GM21515 (cell line): ENCODE data around the gene DYNC2H1.
"Not testable (repeated sequence)": the region's sequence is repeated elsewhere in the genome, so short reads cannot be mapped to it uniquely, and the experiment has no call there.

ENCODE experiments used
- ATAC-seq: cut with Tn5 transposase; IDR thresholded peaks from one replicate; pipeline ENCODE4 v1.9.1; 2021; ENCODE audit not compliant: unreplicated experiment

The DYNC2H1 gene

DNA sequence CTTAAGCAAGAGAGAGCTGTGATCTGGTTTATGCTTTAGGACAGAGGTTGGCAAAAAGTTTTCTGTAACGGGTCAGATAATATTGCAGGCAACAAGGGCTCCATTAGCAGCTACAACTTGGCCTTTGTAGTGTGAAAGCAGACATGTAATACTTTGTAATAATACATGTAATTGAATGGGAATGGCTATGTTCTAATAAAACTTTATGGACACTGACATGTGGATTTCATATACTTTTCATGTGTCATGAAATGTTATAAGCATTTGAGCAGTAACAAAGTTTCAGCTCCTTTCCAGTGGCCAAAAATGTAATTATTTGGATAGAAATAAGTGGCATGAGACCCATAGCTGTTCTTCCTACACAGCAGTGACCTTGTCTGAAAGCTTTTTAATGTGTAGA is 3.1 kb downstream of the DYNC2H1 start:
- no peak for ATAC-seq

DNA sequence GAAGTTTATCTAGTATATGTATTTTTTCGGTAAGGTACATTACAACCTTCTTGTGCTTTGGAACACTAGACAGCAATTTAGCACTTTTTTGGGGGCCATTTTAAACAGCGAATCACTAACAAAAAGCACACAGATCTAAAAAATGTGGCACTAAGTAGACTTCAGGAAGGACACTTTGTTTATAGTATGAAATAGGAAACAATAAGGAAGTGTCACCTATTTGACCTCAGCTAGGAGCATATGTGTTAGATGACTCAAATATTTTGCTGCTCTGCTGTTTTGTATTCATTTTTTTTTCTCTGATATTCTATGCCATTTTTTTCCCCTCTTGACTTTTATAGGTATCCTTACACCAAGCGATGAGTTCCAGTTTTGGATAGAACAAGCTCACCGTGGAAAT is 5.6 kb downstream of the DYNC2H1 start:
- no peak for ATAC-seq

GRCh38 chr11:103125462-103125861 is 16.2 kb downstream of the DYNC2H1 start:
- no peak for ATAC-seq

- not testable (repeated sequence) for ATAC-seq
Observed at GRCh38 chr11:103141986-103142385, 32.8 kb downstream of the DYNC2H1 start.

GRCh38 chr11:103147627-103148026 is 38.4 kb downstream of the DYNC2H1 start:
- no peak for ATAC-seq

- no peak for ATAC-seq
Observed at GRCh38 chr11:103157542-103157941, 48.3 kb downstream of the DYNC2H1 start.

DNA sequence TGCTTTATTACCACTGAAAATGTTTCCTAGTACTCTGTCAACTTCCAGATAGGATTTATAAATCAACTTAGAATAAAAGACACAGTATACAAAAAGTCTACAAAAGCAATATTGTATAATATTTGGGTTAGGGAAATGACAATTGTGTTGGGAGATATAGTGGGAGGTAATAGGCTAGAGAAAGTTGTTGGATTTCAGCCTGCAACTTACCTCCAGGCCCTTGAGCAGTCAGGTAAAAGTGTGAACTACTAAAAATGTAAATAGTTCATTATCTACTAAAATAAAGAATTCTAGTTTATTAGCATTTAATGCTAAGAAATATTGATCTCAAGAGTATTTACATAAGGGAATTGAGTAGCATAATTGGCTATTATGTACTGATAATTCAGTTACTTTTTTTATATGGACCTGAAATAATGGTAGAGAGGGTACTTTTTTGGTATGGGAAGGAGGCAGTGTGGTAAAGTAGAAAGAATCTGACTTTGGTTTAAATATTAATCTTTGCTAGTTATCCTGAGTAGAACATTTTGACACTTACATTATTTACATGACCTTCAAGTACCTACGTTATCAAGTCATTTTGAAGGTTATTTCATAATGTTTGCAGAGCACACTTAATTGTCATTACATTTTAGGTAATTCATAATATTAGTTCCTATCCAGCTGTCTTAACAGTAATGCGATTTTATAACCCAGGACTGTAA is 55.0 kb downstream of the DYNC2H1 start:
- no peak for ATAC-seq

- ATAC-seq: no peak
Observed at GRCh38 chr11:103167166-103167565, 57.9 kb downstream of the DYNC2H1 start.

GRCh38 chr11:103170865-103171264 is 61.6 kb downstream of the DYNC2H1 start:
- ATAC-seq: no peak

DNA sequence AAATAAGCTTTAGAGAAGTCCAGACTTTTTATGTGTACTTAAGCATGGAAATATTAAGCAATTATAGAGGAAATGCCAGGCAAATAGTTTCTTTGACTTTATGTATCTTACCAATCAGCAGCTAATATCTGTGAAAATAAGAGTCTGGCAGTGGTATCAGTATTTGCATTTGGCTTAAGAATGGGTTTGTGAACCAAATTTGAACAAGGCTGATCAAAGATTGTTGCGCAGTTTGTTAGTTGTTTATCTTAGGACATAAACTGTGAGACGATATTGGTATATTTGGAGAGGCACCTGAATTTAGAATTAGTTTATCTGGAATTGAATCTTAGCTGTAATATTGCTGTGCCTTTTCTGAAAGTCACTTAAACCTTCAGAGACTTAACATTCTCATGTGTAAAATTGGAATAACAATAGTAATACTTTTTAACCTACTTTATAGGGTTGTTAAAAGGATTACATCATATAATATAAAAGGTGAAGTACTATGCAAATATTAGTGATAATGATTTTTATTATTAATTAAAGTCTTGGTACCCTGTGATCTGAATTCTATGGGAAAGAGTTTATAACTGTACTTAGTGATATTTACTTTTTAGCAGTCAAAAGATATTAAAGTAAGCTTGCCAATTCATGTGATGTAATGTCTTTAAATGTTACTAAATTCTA is 66.4 kb downstream of the DYNC2H1 start:
- ATAC-seq: no peak

- ATAC-seq: no peak
Observed at GRCh38 chr11:103183981-103184611, 74.9 kb downstream of the DYNC2H1 start.

GRCh38 chr11:103202048-103202651 is 92.9 kb downstream of the DYNC2H1 start:
- no peak for ATAC-seq

- ATAC-seq: no peak
Observed at GRCh38 chr11:103210543-103210942, 101.3 kb downstream of the DYNC2H1 start.

DNA sequence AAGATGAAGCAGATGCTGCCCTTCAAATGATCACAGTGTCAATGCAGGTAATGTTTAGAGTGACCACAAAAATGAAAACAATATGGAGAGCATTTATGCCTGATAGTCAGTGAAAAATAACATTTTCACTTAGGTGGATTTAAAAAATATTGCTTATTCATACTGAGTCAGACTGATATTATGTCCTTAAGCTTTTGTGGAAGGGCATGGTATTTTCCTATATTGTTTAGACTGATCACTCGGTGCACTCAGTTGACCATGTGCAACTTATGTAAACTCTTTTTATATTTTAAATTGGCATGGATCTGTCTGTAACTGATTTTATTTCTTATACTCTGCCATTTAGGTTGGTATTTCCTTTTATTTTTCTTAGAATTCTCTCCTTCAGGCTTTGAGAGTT is 106.6 kb downstream of the DYNC2H1 start:
- no peak for ATAC-seq

DNA sequence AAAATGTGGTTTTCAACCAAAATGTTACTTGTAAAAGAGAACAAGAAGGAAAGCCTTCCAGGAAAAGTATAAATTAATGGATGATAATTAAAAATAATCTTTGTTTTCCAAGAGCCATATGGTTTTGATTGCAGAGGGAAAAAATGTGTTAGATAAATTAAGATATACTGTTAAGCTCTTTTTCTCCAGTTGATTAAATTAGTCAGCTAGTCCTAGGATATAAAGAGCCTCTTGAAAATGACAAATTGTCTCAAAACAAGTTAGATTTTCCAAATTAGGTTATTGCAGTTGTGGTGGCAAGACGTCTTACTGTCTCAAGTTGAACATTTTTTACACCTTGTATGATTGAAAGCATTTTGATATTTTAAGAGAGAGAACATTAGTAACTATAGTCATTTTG is 110.9 kb downstream of the DYNC2H1 start:
- no peak for ATAC-seq

DNA sequence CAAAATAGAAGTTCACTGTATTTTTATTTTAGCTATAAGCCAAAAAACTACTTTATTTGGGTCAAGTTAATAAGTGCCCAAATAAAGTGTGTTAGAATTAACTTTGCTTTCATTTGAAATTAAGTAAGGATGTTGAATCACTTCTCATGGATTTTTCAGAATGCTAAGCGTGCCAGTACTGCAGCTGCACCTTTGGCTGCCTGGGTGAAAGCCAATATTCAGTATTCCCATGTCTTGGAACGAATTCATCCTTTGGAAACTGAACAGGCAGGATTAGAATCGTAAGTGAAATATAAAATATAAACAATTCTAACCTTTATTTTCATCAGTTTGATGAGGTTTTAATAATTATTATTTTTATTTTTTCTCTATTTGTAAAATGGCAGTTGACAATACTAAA is 113.6 kb downstream of the DYNC2H1 start:
- no peak for ATAC-seq

DNA sequence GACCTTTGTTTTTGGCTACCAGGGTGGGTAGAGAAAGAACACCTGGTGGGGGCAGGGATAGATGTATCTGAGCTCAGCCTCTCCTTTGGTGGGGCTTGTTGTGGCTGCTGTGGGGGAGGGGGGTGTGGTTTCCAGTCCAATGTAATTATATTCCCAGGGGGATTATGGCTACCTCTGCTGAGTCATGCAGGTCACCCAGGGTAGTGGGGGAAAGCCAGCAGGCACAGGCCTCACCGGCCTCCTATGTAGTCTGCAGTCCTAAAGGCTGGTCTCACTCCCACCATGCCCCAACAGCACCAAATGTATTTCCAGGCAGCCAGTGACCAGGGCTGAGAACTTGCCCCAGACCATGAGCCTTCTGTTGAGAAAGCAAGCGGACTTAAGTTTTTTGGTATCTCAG is 119.6 kb downstream of the DYNC2H1 start:
- no peak for ATAC-seq

- ATAC-seq: no peak
Observed at GRCh38 chr11:103234974-103235373, 125.7 kb downstream of the DYNC2H1 start.

- no peak for ATAC-seq
Observed at GRCh38 chr11:103241574-103241973, 132.3 kb downstream of the DYNC2H1 start.

GRCh38 chr11:103254123-103254522 is 144.9 kb downstream of the DYNC2H1 start:
- no peak for ATAC-seq

- no peak for ATAC-seq
Observed at GRCh38 chr11:103257360-103257759, 148.1 kb downstream of the DYNC2H1 start.
